ENCODE measurements around the gene IL3RA. TPM values are rescaled to one million over a fixed set of nuclear protein-coding genes. Genes with fewer than 3 reads are reported as not detected.
"Not testable (repeated sequence)": the region's sequence is repeated elsewhere in the genome, so short reads cannot be mapped to it uniquely, and the experiment has no call there.

The IL3RA gene
- total and polyA plus RNA-seq, 2 of the 8 experiments (the other 6 are each of a cell fraction or from before 2014, with no cell fraction given), result 0.11 TPM; not detected in 1

DNA sequence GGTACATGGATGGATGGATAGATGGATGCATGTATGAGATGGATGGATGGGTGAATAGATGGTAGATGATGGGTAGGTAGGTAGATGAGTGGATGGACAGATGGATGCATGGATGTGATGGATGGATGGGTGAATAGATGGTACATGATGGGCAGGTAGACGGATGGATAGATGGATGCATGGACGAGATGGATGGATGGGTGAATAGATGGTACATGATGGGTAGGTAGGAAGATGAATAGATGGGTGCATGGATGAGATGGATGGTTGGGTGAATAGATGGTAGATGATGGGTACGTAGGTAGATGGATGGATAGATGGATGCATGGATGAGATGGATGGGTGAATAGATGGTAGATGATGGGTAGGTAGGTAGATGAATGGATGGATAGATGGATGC, 67.3 kb downstream of the IL3RA start:
- H2AK5ac ChIP-seq (ENCODE audit: low read depth, low read length); H3K27ac ChIP-seq (ENCODE audit: low read depth, low read length); H3K79me1 ChIP-seq (ENCODE audit: low read depth, low read length); H4K8ac ChIP-seq (ENCODE audit: extremely low read depth, insufficient read depth, low read length); H3K4me2 ChIP-seq (ENCODE audit: insufficient read depth in 1 of 2, low read depth in 2 of 2, low read length in 2 of 2); FAIRE-seq; H3K4me3 ChIP-seq (ENCODE audit: extremely low read depth in 1 of 4, insufficient read depth in 2 of 4, low read depth in 3 of 4, low read length in 4 of 4); H3K4ac ChIP-seq (replicated peaks; ENCODE audit: insufficient read length, low read depth, low read length); DNase-seq (ENCODE audit: low read depth in 1 of 2, low spot score in 2 of 2); H3K23ac ChIP-seq (ENCODE audit: insufficient read length); H3K9ac ChIP-seq (replicated peaks in 1 of 4; ENCODE audit: extremely low read depth in 1 of 4, low read depth in 3 of 4, low read length in 3 of 4); H3K27me3 ChIP-seq (replicated peaks in 1 of 4; ENCODE audit: control insufficient read depth in 3 of 4, extremely low read depth in 1 of 4, insufficient read depth in 3 of 4, low read length in 3 of 4); H3K14ac ChIP-seq (ENCODE audit: insufficient read length); H3K18ac ChIP-seq (ENCODE audit: extremely low read depth, low read length); H3K56ac ChIP-seq (replicated peaks; ENCODE audit: insufficient read length, low read depth, low read length); H2BK15ac ChIP-seq (ENCODE audit: low read length); POLR2A ChIA-PET (ENCODE audit: partially characterized antibody); CTCF ChIA-PET (ENCODE audit: partially characterized antibody); H2AFZ ChIP-seq (ENCODE audit: low read length); H3K79me2 ChIP-seq (ENCODE audit: control insufficient read depth in 1 of 2, insufficient read depth in 2 of 2, low read length in 2 of 2); H4K5ac ChIP-seq (ENCODE audit: insufficient read length, low read depth, low read length); H4K91ac ChIP-seq (replicated peaks; ENCODE audit: insufficient read length, low read length); H2BK20ac ChIP-seq (ENCODE audit: low read length); H3K9me3 ChIP-seq (ENCODE audit: insufficient read depth in 2 of 2, low read depth in 1 of 2, low read length in 1 of 2); H3K4me1 ChIP-seq (replicated peaks in 1 of 4; ENCODE audit: control insufficient read depth in 3 of 4, insufficient read depth in 4 of 4, low read length in 3 of 4); H2BK5ac ChIP-seq (ENCODE audit: low read depth, low read length); H2BK120ac ChIP-seq (replicated peaks; ENCODE audit: low read depth, low read length): not testable (repeated sequence)
- Histone ChIP-seq H3K36me3 (ENCODE audit: control insufficient read depth in 2 of 4, insufficient read depth in 4 of 4, low read length in 3 of 4) (peaks cover 14 to 64% (median 54%) of the 10 kb centered on the region in 4 experiments), H4K20me1 (replicated peaks in 1 of 2; ENCODE audit: control insufficient read depth in 1 of 2, insufficient read depth in 2 of 2, low read length in 2 of 2) (peaks cover 4 to 26% of the 10 kb centered on the region in 2 experiments), H3K23me2 (ENCODE audit: low read depth, low read length) (peaks cover 41% of the 10 kb centered on the region; the same call in 1 of the 2 replicates), H2BK12ac (ENCODE audit: low read depth, low read length) (peak overlapping the region; percentile 39; the same call in 1 of the 2 replicates)
- WGBS, 2 experiments (ENCODE audit: extremely low coverage in 1 of 2, insufficient coverage in 1 of 2, insufficient read length in 1 of 2, insufficient replicate concordance in 2 of 2, low coverage in 1 of 2, low lambda C conversion rate in 2 of 2, missing lambda C conversion rate in 1 of 2), result 91 to 100% methylated on average over 1 to 3 of the region's 3 CpGs

DNA sequence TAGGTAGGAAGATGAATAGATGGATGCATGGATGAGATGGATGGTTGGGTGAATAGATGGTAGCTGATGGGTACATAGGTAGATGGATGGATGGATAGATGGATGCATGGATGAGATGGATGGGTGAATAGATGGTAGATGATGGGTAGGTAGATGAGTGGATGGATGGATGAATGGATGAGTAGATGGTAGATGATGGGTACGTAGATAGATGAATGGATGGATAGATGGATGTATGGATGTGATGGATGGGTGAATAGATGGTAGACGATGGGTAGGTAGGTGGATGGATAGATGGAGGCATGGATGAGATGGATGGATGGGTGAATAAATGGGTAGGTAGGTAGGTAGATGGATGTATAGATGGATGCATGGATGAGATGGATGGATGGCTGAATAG, 69.2 kb downstream of the IL3RA start:
- H3K79me1 ChIP-seq (ENCODE audit: low read depth, low read length); DNase-seq (ENCODE audit: low read depth in 1 of 2, low spot score in 2 of 2); FAIRE-seq; H3K14ac ChIP-seq (ENCODE audit: insufficient read length); H3K9me3 ChIP-seq (ENCODE audit: insufficient read depth in 2 of 2, low read depth in 1 of 2, low read length in 1 of 2); H2BK5ac ChIP-seq (ENCODE audit: low read depth, low read length); H3K27ac ChIP-seq (ENCODE audit: low read depth, low read length); H2BK120ac ChIP-seq (replicated peaks; ENCODE audit: low read depth, low read length); H3K27me3 ChIP-seq (replicated peaks in 1 of 4; ENCODE audit: control insufficient read depth in 3 of 4, extremely low read depth in 1 of 4, insufficient read depth in 3 of 4, low read length in 3 of 4); H3K4me3 ChIP-seq (ENCODE audit: extremely low read depth in 1 of 4, insufficient read depth in 2 of 4, low read depth in 3 of 4, low read length in 4 of 4); H3K79me2 ChIP-seq (ENCODE audit: control insufficient read depth in 1 of 2, insufficient read depth in 2 of 2, low read length in 2 of 2); H2BK20ac ChIP-seq (ENCODE audit: low read length); H3K23ac ChIP-seq (ENCODE audit: insufficient read length); H2BK15ac ChIP-seq (ENCODE audit: low read length); H2AFZ ChIP-seq (ENCODE audit: low read length); H4K8ac ChIP-seq (ENCODE audit: extremely low read depth, insufficient read depth, low read length); H4K5ac ChIP-seq (ENCODE audit: insufficient read length, low read depth, low read length); H2BK12ac ChIP-seq (ENCODE audit: low read depth, low read length); POLR2A ChIA-PET (ENCODE audit: partially characterized antibody); H4K91ac ChIP-seq (replicated peaks; ENCODE audit: insufficient read length, low read length); H3K18ac ChIP-seq (ENCODE audit: extremely low read depth, low read length); H3K4me2 ChIP-seq (ENCODE audit: insufficient read depth in 1 of 2, low read depth in 2 of 2, low read length in 2 of 2); H2AK5ac ChIP-seq (ENCODE audit: low read depth, low read length); H3K4ac ChIP-seq (replicated peaks; ENCODE audit: insufficient read length, low read depth, low read length); H3K56ac ChIP-seq (replicated peaks; ENCODE audit: insufficient read length, low read depth, low read length); H3K9ac ChIP-seq (replicated peaks in 1 of 4; ENCODE audit: extremely low read depth in 1 of 4, low read depth in 3 of 4, low read length in 3 of 4); H3K4me1 ChIP-seq (replicated peaks in 1 of 4; ENCODE audit: control insufficient read depth in 3 of 4, insufficient read depth in 4 of 4, low read length in 3 of 4); CTCF ChIA-PET (ENCODE audit: partially characterized antibody): not testable (repeated sequence)
- H3K36me3 ChIP-seq (ENCODE audit: control insufficient read depth in 2 of 4, insufficient read depth in 4 of 4, low read length in 3 of 4), result peaks cover 14 to 64% (median 50%) of the 10 kb centered on the region in 4 experiments
- peaks cover 41% of the 10 kb centered on the region; the same call in 1 of the 2 replicates for H3K23me2 ChIP-seq (ENCODE audit: low read depth, low read length)
- WGBS, 2 experiments (ENCODE audit: extremely low coverage in 1 of 2, insufficient coverage in 1 of 2, insufficient read length in 1 of 2, insufficient replicate concordance in 2 of 2, low coverage in 1 of 2, low lambda C conversion rate in 2 of 2, missing lambda C conversion rate in 1 of 2), result 88 to 100% methylated on average over 2 of the region's 2 CpGs
- peaks cover 4 to 21% of the 10 kb centered on the region in 2 experiments for H4K20me1 ChIP-seq (replicated peaks in 1 of 2; ENCODE audit: control insufficient read depth in 1 of 2, insufficient read depth in 2 of 2, low read length in 2 of 2)

Measured in H1 (cell line).